SU-DHL-6 (cell line): ENCODE results near the gene C16orf95.

Source experiments
- CTCF ChIP-seq: fragments of 200-600 bp; sonication (generic); IDR thresholded peaks from one replicate; pipeline ENCODE4 v1.5.1; 2017; ENCODE audit warnings: antibody characterized with exemption, mild to moderate bottlenecking, low read length, moderate library complexity; ENCODE audit not compliant: insufficient read depth, poor library complexity, severe bottlenecking
- EZH2phosphoT487 ChIP-seq: fragments of 200-600 bp; sonication (generic), shearing (Covaris generic); conservative IDR thresholded peaks from 2 replicates; pipeline ENCODE4 v1.6.1; 2018; ENCODE audit warnings: mild to moderate bottlenecking, antibody characterized with exemption, low read length, moderate library complexity, mixed read lengths

GRCh38 chr16:87329436-87330256 lies 12.5 kb upstream of the C16orf95 start:
- TF ChIP-seq CTCF (no peak), EZH2phosphoT487 (no peak)
